CD4-positive, alpha-beta T cell treated with Interleukin-12 subunit alpha and Interleukin-12 subunit beta, for 1 hour (primary cell): ENCODE results near the gene FOXP3.
"Not testable (repeated sequence)": the region's sequence is repeated elsewhere in the genome, so short reads cannot be mapped to it uniquely, and the experiment has no call there.

Experiments
- DNase-seq: peaks from one replicate; pipeline ENCODE4 v3.0.0-alpha.2; 2020

The FOXP3 gene, protein sequence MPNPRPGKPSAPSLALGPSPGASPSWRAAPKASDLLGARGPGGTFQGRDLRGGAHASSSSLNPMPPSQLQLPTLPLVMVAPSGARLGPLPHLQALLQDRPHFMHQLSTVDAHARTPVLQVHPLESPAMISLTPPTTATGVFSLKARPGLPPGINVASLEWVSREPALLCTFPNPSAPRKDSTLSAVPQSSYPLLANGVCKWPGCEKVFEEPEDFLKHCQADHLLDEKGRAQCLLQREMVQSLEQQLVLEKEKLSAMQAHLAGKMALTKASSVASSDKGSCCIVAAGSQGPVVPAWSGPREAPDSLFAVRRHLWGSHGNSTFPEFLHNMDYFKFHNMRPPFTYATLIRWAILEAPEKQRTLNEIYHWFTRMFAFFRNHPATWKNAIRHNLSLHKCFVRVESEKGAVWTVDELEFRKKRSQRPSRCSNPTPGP

DNA sequence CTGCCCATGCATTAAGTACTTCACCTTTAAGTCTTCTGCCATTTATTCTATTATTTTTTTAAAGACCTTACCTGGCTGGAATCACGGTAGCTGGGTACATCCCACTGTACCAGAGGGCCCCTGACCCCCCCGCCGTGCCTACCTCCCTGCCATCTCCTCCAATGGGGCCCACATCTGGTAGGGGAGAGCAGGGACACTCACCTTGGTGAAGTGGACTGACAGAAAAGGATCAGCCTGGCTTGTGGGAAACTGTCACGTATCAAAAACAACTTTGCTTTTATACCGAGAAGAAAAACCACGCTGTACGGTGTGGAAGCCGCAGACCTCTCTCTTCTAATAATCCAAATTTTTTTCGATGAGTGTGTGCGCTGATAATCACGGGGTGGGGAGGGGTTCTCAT lies at the start of gene FOXP3:
Gene FOXP3, minus strand, starts transcription at position 251 of the 400 bp plus-strand sequence. CDS start 6,205 bp downstream, outside the sequence.
- no peak for DNase-seq

DNA sequence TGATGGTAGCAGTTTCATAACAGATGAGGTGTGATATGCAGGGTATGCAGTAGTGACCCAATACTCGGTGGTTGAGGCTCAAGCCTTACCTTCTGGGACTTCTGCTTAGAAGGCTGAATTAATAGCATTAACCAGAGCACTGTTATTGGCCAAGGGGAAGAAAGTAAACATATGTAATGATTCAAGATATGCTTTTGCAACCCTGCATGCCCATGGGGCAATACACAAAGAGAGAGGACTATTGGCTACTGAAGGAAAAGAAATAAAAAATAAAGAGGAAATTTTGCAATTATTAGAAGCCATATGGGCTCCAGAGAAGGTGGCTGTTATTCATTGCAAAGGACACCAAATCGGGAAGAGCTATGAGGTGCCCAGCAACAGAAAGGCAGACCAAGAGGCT lies 47.7 kb upstream of the FOXP3 start:
- no peak for DNase-seq

DNA sequence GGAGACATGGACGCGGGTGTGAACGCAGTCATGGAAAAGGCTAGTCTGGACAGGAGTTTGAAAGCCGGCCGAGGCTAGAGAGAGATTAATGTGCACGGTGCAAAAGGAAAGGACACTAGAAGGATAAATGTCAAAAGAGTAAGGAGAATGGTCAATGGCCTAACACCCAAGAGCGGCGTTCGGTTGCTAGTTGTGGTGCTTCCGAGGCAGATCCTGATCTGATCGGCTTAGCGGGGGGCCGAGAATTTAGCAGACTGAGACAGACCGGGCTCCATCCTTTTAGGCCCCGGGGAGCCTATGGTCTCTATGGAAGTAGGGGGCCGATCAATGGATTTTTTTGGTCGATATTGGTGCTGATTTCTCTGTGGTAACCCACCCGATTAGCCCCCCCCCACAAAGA lies 45.9 kb upstream of the FOXP3 start:
- no peak for DNase-seq

DNA sequence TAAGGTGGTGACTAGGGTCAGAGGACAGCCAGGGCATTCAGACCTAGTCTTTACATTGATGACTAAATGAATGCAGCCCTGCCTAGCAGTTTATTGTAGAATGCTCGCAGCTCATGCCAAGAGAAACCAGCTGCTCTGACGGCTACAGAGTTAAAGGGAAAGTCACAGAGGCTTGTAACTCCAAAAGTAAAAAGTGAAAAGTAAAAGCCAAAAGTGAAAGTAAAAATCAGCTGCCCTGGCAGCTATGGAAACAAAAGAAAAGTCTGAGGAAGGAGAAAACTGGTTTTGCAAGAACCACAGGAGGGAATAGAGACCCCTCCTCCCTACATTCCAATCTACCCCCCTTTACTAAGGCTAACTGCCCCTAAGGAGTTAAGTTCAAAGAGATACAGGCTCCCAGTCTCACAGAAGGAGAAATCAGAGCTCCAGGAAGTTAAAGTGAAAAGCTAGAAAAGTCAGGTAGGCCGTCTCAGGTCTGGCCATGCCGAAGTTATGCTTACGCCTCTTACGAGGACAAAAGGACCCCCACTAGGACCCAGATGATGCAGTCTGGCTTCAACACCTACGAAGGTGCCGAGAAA lies 45.0 kb upstream of the FOXP3 start:
- DNase-seq = peak; percentile 17

DNA sequence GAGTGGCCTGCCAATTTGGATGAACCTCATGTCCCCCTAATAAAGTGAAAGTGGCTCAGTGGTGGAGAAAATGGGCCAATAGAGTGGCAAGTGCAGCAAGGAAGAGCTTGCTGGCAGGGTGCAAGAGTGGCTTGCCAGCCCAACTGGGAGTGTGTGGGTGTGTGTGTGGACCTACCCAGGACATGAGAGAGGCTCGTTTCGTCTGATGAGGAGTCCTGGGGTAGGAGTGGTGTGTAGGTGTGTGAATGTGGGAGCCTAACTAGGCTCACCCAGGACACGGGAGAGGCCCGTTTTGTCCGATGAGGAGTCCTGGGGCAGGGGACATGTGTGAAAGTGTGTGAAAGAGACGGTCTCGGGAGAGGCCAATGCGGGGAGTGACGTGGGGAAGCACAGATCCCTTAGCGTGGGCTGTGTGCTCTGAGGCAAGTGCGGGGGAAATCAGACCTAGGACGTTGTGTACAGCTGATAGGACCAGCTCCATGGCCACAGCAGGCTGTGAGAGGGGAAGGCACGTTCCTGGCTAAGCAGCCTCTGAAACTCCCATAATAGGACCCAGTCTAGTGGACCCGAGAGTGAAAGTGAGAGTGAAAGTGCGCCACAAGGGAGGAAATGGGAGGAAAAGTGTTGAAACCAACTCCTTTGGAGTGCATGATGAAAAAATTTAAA lies 44.2 kb upstream of the FOXP3 start:
- peak; percentile 41 for DNase-seq

DNA sequence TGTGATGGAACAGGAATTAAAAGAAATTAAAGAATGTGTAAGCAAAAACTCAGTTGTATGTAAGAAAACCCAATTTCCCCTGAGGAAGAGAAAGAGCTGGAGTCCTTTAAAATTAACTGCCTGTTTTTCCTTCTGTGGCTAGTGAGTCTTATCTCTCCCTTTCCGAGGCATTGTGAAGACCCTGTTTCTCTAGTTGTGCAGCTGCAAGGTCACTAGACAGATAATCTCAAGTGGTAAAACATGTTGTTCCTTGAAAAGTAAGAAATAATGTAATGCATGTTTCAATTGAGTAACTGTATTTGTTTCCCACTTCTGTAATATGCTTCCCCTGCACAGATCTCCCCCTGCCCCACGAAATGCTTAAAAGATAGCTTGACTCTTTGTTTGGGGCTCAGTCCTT lies 43.3 kb upstream of the FOXP3 start:
- not testable (repeated sequence) for DNase-seq

DNA sequence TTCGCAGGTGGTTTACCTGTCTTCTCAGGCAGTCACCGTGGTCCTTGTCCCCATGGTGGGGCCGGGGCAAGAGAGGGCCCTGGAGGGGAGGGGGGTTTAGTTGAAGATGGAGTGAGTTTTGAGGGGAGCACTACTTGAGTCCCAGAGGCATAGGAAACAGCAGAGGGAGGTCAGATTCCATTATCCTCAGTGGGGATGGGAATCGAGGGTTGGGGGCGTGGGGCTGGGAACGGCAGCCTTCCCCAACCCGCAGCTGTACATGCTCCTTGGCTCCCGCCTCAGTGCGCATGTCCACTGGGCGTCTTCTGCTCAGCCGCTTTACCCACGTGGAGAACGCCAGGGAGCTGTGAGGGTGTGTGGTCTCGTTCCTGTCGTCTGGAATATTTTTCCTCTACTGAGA lies 38.8 kb upstream of the FOXP3 start, which contains the start of gene GAGE10:
Gene GAGE10, plus strand, starts transcription at position 301 of the 400 bp plus-strand sequence. CDS start 1,214 bp downstream, outside the sequence.
- DNase-seq = no peak

DNA sequence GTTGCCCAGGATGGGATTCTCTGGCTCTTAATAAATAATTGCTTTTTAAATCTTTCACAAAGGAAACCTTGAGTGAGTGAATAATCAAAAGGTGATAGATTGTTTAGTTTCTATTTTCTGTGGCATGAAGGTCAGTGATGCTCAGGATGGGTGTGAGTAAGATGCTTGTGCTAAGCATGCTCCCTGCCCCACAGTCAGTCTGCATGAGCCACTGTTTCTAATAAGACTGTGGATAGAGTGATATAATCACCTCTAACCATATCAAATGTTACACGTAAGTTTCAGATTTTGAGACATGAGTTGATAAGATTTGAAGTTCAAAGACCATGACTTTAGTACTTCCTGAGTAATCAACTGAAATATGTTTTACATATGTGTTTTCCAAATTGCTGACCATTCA lies 36.2 kb upstream of the FOXP3 start:
- no peak for DNase-seq

DNA sequence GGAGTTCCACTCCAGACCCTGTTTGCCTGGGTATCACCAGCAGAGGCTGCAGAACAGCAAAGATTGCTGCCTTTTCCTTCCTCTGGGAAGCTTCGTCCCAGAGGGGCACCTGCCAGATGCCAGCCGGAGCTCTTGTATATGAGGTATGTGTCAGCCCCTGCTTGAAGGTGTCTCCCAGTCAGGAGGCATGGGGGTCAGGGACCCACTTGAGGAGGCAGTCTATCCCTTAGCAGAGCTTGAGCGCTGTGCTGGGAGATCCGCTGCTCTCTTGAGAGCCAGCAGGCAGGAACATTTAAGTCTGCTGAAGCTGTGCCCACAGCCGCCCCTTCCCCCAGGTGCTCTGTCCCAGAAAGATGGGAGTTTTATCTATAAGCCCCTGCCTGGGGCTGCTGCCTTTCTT lies 34.8 kb upstream of the FOXP3 start:
- DNase-seq = not testable (repeated sequence)

DNA sequence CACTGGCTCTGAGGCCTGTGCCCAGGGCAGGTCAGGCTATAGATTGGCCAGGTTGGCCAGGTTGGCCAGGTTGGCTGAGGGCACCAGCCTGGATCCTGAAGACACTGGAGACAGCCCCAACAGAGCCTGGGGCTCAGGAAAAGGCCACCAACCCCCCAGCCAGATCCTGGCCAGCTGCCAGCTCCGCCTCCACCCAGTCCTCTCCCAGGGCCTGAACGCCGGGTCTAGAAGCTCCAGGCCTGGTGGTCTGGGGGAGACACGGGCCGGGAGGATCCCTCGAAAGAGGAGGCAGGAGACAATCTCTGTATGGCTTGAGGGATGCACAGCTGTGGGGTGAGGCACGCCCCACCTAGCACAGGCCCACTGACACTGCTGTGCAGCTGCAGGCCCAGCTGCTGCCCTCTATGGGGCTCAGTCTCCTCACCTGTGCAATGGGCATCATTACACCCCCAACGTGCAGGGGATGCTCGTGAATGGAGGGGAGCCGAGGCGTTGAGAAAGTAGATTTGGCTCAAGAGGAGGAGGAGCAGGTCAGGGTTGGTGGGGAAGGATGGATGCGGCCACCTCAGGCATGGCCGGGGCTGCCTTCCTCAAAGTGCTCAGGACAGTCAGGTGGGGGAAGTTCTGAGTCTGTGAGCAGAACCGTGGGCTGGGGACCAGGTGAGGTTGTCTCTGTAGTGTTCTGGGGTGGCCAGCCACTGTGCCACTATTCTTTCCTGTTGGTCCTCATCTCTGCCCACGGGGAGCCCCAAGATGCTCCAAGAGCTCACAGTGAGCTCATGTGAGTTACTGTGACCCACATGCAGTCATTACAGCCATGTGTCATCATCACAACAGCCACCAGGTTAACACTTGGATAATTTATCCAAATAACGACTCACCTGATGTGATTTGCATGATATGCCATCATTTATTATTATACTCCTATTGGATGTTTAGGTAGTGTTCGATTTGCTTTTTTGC lies 28.2 kb upstream of the FOXP3 start:
- DNase-seq = no peak

DNA sequence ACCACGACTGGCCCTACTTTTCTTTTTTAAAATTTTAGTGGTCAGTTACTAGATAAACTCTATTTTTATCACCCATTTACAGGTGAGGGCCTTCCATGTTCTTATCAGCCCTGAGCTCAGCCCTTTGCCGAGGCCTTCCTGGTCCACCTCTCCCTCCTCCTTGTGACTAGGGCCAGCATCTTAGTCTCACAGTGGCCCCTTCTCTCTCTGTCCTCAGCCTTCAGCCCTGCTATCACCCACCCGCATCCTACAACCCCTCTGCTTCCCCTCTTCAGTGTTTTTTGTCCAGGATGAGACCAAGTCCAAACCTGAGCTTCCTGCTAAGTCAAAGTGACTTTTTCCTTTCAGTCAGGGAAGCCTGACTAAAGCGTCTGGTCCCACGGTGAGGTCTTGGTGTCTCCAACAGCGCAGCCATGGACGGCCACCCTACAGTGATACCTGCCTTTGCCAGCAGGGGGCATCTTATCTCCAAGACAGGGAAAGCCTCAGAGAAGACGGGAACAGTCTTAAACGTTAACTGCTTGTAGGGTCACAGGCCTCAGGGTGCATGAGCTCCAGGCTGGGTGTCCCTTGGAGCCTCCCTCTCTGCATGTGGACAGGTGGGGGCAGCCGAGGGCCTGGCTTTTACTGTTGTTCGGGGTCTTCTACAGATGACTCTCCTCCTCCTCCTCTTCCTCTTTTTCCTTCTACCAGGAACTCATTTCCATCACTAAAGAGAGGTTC lies 27.3 kb upstream of the FOXP3 start:
- DNase-seq = peak; percentile 67

DNA sequence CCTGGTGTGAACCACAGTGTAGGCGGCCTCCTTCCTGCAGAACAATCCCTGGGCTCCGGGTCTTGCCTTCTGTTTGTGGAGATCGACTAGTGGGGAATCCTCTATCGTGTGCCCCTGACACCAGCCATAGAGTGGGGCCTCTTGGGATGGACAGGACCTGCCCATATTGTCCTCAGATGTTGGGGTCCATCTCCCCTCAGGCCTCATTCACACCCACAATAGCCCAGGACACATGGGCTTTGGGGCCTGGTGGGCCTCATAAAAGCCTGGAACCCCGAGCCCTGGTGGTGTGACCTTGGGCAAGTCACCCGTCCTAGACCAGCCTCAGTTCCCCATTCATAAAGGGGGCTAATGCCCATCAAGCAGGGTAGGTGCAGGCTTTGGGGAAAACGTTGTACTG lies 25.7 kb upstream of the FOXP3 start:
- DNase-seq = no peak

DNA sequence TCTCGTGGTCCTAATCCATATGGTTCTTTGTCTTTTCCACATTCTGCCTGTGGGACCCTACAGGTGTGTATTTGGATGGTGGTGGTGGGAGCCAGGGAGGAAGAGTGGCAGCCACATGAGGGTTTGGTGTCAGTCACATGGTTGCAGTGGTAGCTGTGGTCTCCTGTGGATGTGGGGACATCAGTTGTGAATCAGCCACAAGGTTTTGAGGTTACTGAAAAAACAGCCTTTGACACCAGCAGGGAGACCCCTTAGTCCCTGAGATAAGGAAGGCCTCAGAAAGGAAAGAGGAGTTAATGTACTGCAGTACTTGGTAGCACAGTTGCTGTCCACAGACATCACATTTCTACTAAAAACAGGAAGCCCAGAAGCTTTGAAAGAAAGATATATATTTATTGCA lies 23.2 kb upstream of the FOXP3 start:
- no peak for DNase-seq

DNA sequence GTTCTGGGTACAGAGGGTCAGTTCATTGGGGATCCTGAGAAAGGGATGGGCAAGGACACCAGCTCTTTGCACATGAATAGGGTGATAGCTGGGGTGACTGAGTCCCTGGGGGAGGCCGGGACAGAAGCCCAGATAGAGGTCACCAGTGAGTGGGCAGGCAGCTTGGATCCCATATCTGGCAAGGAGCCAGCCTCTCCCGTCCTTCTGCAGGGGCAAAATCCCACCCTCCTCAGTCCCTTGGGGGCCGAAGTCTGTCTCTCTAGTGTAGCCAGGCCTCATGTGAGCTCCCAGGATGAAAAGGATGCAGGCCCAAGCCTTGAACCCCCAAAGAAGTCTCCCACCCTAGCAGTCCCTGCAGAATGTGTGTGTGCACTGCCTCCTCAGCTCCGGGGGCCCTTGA lies 22.1 kb upstream of the FOXP3 start:
- DNase-seq = no peak

DNA sequence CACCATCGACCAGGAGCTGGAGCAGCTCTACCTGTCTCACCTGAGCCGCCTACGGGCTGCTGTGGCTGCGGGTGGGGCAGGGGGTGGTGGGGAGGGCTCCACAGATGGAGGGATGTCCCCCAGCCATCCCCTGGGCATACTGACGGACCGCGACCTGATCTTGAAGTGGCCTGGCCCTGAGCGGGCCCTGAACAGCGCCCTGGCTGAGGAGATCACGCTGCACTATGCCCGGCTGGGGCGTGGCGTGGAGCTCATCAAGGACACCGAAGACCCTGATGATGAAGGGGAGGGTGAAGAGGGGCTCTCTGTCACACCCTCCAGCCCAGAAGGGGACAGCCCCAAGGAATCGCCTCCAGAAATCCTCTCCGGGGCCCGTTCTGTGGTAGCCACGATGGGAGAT lies 21.6 kb upstream of the FOXP3 start:
- DNase-seq = no peak

DNA sequence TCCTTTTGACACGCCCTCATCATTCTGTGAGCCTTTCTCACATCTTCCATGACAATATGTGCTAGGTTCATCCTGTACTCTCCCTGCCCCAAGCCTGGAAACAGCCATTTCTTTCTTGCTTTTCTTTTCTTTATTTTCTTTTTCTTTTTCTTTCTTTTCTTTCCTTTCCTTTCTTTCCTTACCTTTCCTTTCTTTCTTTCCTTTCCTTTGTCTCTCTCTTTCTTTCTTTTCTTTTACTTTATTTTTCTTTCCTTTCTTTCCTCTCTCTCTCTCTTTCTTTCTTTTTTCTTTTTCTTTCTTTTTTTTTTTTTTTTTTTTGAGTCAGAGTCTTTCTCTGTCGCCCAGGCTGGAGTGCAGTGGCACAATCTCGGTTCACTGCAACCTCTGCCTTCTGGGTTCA lies 19.7 kb upstream of the FOXP3 start:
- DNase-seq = no peak

DNA sequence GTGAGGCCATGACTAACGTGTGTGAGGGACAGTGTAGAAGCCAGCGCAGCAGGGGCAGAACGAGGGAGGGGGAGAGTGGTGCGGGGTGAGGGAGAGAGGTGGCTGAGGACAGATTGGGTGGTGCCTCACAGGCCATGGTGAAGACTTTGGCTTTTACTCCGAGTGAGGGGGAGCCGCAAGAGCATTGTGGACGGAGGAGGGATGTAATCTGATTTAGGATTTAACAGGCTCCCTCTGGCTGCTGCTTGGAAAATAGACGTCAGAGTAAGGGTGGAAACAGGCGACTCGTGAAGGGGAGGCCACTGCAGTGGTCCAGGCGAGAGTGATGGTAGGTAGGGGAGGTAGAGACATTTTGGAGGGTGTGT lies 18.1 kb upstream of the FOXP3 start:
- DNase-seq = no peak

DNA sequence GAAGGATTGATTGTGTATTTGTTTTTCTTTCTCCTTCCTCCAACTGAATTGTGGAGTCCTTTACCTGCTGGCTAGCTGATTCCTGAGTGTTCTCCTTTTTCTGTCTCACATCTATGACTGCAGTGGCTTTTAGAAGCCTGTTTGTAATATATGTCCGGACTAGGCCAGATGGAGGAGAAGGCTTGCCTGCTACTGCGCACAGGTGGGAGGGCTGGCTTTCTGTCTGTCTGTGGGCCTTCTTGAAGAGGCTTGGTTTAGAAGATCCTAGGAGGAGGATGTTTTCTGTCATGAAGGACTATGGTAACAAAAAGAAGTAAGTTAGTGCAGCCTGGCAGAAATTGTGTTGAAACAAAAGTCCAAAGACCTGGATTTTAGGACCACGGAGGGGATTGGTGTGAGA lies 13.6 kb upstream of the FOXP3 start:
- no peak for DNase-seq

DNA sequence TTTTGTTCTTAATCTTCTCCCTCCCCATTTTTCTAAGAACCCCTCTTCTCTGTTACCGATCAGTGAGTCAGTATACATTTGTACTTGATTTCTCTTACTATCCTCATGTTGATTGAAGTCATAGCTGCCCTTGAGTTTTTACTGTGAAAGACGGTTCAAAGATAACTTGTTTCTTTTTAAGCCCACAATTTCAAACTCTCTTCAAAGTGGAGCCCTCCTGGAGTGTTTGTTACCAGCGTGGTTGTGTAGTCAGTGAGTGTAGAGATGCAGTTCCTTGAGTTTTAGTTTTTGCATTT lies 13.0 kb upstream of the FOXP3 start:
- DNase-seq = no peak

DNA sequence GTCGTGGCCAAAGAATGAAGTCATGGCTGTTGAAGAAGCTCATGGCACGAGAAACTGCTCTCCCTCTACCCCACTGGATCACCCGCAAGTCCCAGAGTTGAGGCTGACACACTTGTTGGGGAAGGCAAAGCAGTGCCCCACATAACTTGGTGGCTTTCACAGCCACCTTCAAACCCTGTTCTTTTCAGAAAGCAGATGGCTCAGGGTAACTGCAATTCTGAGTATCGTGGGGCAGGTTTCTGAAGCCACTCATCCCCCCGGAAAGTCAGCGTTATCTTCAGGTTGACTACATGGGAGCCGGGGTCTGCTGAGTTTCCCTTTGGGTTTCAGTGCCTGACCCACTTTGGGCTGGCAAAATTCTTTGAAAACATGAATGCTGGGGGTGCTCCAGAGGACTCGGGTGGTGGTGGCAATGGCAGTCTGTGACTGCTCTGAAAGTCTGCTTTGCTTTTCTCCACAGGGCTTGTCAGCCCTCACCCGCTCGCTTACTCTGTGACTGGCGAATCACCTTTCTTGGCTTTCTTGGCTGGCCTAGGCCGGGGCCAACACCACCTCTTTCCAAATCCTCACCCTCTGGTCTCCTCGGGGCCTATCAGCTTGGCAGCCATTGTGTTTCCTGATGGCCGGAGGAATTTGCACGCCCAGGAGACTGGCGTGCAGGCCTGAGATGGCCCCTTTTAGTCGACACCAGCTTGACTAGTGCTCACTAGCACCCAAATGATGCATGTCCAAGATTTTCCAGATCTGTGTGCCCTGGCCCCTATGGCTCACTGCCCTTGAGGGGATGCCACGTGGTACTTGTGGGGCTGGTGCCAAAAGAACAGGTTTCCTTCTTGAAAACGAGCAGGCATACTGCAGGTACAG lies 12.4 kb upstream of the FOXP3 start:
- no peak for DNase-seq

DNA sequence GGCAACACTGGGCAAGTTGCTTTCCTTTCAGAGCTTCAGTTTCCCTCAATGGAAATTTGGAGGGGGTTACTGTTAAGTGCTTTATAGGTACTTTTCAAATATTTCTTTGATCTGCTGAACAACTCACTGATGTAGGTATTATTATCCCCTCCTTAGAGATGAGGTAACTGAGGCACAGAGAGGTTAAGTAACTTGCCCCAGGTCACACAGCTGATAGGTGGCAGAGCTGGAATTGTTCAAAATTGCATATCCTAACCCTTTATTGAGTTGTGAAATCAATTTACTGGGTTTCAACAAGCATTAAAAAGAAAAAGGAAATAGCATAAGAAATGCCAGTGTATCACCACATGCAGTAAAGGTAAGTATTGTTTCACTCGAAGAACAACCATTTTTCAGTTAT lies 11.7 kb upstream of the FOXP3 start:
- no peak for DNase-seq
